CD14-positive monocyte (primary cell): ENCODE results near the gene FKBP5. TPM values are rescaled to one million over a fixed set of nuclear protein-coding genes. Genes with fewer than 3 reads are reported as not detected.

Experiments used
- DNase-seq, 3 donors: peaks; one replicate each; pipeline ENCODE4 v3.0.0-alpha.2; 2011 to 2022
- H2AFZ ChIP-seq: 2 replicates; pipeline ENCODE4 v1.6.0; 2012; ENCODE audit warnings: mild to moderate bottlenecking, low read depth, low read length, inconsistent platforms; ENCODE audit not compliant: insufficient read depth, poor library complexity, severe bottlenecking
- H3K27ac ChIP-seq, 2 donors: 1 replicate in 1 of 2; 2 replicates in 1 of 2; pipeline ENCODE4 v1.5.1; 2012 to 2013; ENCODE audit warnings: low read length in 2 of 2, control low read depth in 1 of 2, inconsistent platforms in 1 of 2, low read depth in 1 of 2, mild to moderate bottlenecking in 1 of 2
- H3K27me3 ChIP-seq, 2 donors: one replicate each; pipeline versions ENCODE4 v1.6.0 to v1.6.1; 2011 to 2013; ENCODE audit warnings: low read length in 2 of 2; ENCODE audit not compliant: control insufficient read depth in 2 of 2, insufficient read depth in 2 of 2
- H3K36me3 ChIP-seq, 2 donors: replicated peaks in 1 of 2; 1 replicate in 1 of 2; 2 replicates in 1 of 2; pipeline versions ENCODE4 v1.5.1 to v1.6.1; 2012 to 2013; ENCODE audit warnings: low read length in 2 of 2, control low read depth in 1 of 2, inconsistent platforms in 1 of 2, mild to moderate bottlenecking in 1 of 2; ENCODE audit not compliant: insufficient read depth in 2 of 2, control insufficient read depth in 1 of 2
- H3K4me1 ChIP-seq, 2 donors: 1 replicate in 1 of 2; 2 replicates in 1 of 2; pipeline versions ENCODE4 v1.5.1 to v1.6.1; 2012 to 2013; ENCODE audit warnings: low read length in 2 of 2, control low read depth in 1 of 2, inconsistent platforms in 1 of 2, mild to moderate bottlenecking in 1 of 2, moderate library complexity in 1 of 2; ENCODE audit not compliant: insufficient read depth in 2 of 2, control insufficient read depth in 1 of 2
- H3K4me2 ChIP-seq: replicated peaks from 2 replicates; pipeline ENCODE3; 2012; ENCODE audit warnings: low read length, moderate library complexity, mild to moderate bottlenecking; ENCODE audit not compliant: poor library complexity, severe bottlenecking; ENCODE audit errors: extremely low read depth
- H3K4me3 ChIP-seq, 3 experiments: fragments of 200-600 bp in 1 of 3; sonication (generic) in 1 of 3; replicated peaks in 1 of 3; 1 replicate in 2 of 3; 2 replicates in 1 of 3; pipeline ENCODE4 v1.5.1; 2011 to 2013; ENCODE audit warnings: low read length in 3 of 3, mild to moderate bottlenecking in 3 of 3, control low read depth in 2 of 3, low read depth in 2 of 3, inconsistent platforms in 1 of 3, moderate library complexity in 1 of 3
- H3K79me2 ChIP-seq: 2 replicates; pipeline ENCODE4 v1.6.0; 2012; ENCODE audit warnings: mild to moderate bottlenecking, control low read depth, inconsistent platforms, low read length, moderate library complexity; ENCODE audit not compliant: insufficient read depth
- H3K9ac ChIP-seq: 2 replicates; pipeline ENCODE4 v1.6.0; 2017; ENCODE audit warnings: low read length, mild to moderate bottlenecking; ENCODE audit not compliant: insufficient read depth, poor library complexity, severe bottlenecking
- H3K9me3 ChIP-seq, 2 donors: replicated peaks in 1 of 2; 1 replicate in 1 of 2; 2 replicates in 1 of 2; pipeline versions ENCODE4 v1.5.1 to v1.6.1; 2012 to 2013; ENCODE audit warnings: low read length in 2 of 2, control low read depth in 1 of 2; ENCODE audit not compliant: control insufficient read depth in 1 of 2, insufficient read depth in 1 of 2
- H4K20me1 ChIP-seq: 2 replicates; pipeline ENCODE4 v1.6.0; 2012; ENCODE audit warnings: mild to moderate bottlenecking, low read length, control low read depth, moderate library complexity; ENCODE audit not compliant: insufficient read depth
- H3K27ac Mint-ChIP-seq, 7 donors: one replicate each; pipeline ENCODE4 v1.8.0; 2020; ENCODE audit warnings: mild to moderate bottlenecking in 7 of 7, mixed read lengths in 7 of 7, moderate library complexity in 6 of 7, inconsistent platforms in 2 of 7
- H3K27me3 Mint-ChIP-seq, 3 donors: one replicate each; pipeline ENCODE4 v1.8.0; 2021 to 2022; ENCODE audit warnings: low read depth in 3 of 3, mild to moderate bottlenecking in 3 of 3, mixed read lengths in 3 of 3, moderate library complexity in 3 of 3, inconsistent platforms in 1 of 3
- H3K36me3 Mint-ChIP-seq, 2 donors: one replicate each; pipeline ENCODE4 v1.8.0; 2020; ENCODE audit warnings: mixed read lengths in 2 of 2, inconsistent platforms in 1 of 2, mild to moderate bottlenecking in 1 of 2
- H3K4me1 Mint-ChIP-seq: one replicate; pipeline ENCODE4 v1.8.0; 2020; ENCODE audit warnings: mild to moderate bottlenecking, mixed read lengths
- H3K4me3 Mint-ChIP-seq, 2 donors: one replicate each; pipeline ENCODE4 v1.8.0; 2020; ENCODE audit warnings: mild to moderate bottlenecking in 2 of 2, mixed read lengths in 2 of 2, moderate library complexity in 1 of 2
- H3K9me3 Mint-ChIP-seq, 7 donors: one replicate each; pipeline ENCODE4 v1.8.0; 2020 to 2022; ENCODE audit warnings: mixed read lengths in 7 of 7, mild to moderate bottlenecking in 6 of 7, moderate library complexity in 6 of 7, inconsistent platforms in 2 of 7
- CTCF ChIP-seq: fragments of 200-600 bp; IDR thresholded peaks from one replicate; pipeline ENCODE4 v1.8.0; 2022; ENCODE audit warnings: antibody characterized with exemption, mild to moderate bottlenecking
- WGBS: methylation state at CpG from one replicate; pipeline ENCODE4 v1.1.5; 2013; ENCODE audit warnings: missing lambda C conversion rate; ENCODE audit not compliant: insufficient coverage; 5-methylcytosine and 5-hydroxymethylcytosine counted together
- intact Hi-C, 2 donors: fragments of 100-400 bp; cut with micrococcal nuclease; formaldehyde crosslinking; loops; one replicate each; pipeline versions ENCODE4 v1.15.0 to v1.15.1; 2023
- polyA plus RNA-seq, 3 donors: library from polyadenylated mRNA; depleted of rRNA in 1 of 3; unstranded in 2 of 3; stranded (reverse) in 1 of 3; fragments of 300-500 nt in 2 of 3; fragments of >200 nt in 1 of 3; fragmentation: Illumina TruSeq in 2 of 3; gene quantifications; 1 replicate in 2 of 3; 2 replicates in 1 of 3; pipeline ENCODE4 v1.2.3, GENCODE V29; 2012 to 2021

Gene FKBP5
- polyA plus RNA-seq, 3 donors, result 20.2 to 58.5 (median 56.9) TPM

- Mint-ChIP-seq H3K27me3 (peaks cover 0 to 5% (median 2%) of the 10 kb centered on the region in 3 donors), H3K4me1 (peaks cover 85% of the 10 kb centered on the region), H3K27ac (peak overlapping the region; percentile 76 to 96 (median 92)), H3K9me3 (no peaks in the 10 kb centered on the region), H3K36me3 (no peaks in the 10 kb centered on the region), H3K4me3 (peak overlapping the region; percentile 73 to 80)
- Histone ChIP-seq H3K79me2 (peaks cover 10% of the 10 kb centered on the region), H3K4me3 (peak overlapping the region; percentile 37 to 95 (median 44)), H3K36me3 (no peaks in the 10 kb centered on the region), H3K27me3 (no peaks in the 10 kb centered on the region), H2AFZ (peak overlapping the region; percentile 85), H3K9me3 (no peaks in the 10 kb centered on the region), H4K20me1 (no peaks in the 10 kb centered on the region), H3K27ac (peak overlapping the region; percentile 83 to 85), H3K9ac (peak overlapping the region; percentile 72), H3K4me2 (peak overlapping the region; percentile 89), H3K4me1 (peaks cover 79 to 91% of the 10 kb centered on the region in 2 donors)
- intact Hi-C loops, result no loop called here
- DNase-seq, result peak in 1 of 3 donors; percentile 39
- WGBS, result 14% methylated on average over 23 of the region's 29 CpGs
- no peak for TF ChIP-seq CTCF
Measured at GRCh38 chr6:35727231-35727934, 38.7 kb upstream of the FKBP5 start.

- Mint-ChIP-seq H3K27ac (peak overlapping the region; percentile 76 to 96 (median 92)), H3K4me1 (peaks cover 91% of the 10 kb centered on the region), H3K27me3 (peaks cover 0 to 7% (median 2%) of the 10 kb centered on the region in 3 donors), H3K4me3 (peak overlapping the region; percentile 56 to 76), H3K36me3 (no peaks in the 10 kb centered on the region), H3K9me3 (no peaks in the 10 kb centered on the region)
- H3K4me2 ChIP-seq, result peak overlapping the region; percentile 89
- peaks cover 15% of the 10 kb centered on the region for H3K79me2 ChIP-seq
- 40% methylated on average over 3 of the region's 11 CpGs for WGBS
- no peak for TF ChIP-seq CTCF
- no peaks in the 10 kb centered on the region for H3K9me3 ChIP-seq
- H3K36me3 ChIP-seq, result no peaks in the 10 kb centered on the region
- DNase-seq, result peak in 2 of 3 donors; percentile 51 to 84
- peaks cover 86 to 93% of the 10 kb centered on the region in 2 donors for H3K4me1 ChIP-seq
- H3K27me3 ChIP-seq, result no peaks in the 10 kb centered on the region
- no peaks in the 10 kb centered on the region for H4K20me1 ChIP-seq
- H3K9ac ChIP-seq, result peak overlapping the region; percentile 11
- intact Hi-C loops, result no loop called here
- H2AFZ ChIP-seq, result peak overlapping the region; percentile 49
- peak overlapping the region in 1 of 3 experiments; percentile 95 for H3K4me3 ChIP-seq
- peak overlapping the region; percentile 74 to 85 for H3K27ac ChIP-seq
Measured at GRCh38 chr6:35725721-35726438, 37.2 kb upstream of the FKBP5 start.
